Ovary (tissue), 3 donors: Measurements from ENCODE around the gene CMTM3.
"Not testable (repeated sequence)": the region's sequence is repeated elsewhere in the genome, so short reads cannot be mapped to it uniquely, and the experiment has no call there.

ENCODE experiments used
- CTCF ChIP-seq, 3 donors: fragments of 450-650 bp in 2 of 3; fragments of 200-600 bp in 1 of 3; IDR thresholded peaks; one replicate each; pipeline versions ENCODE4 v1.5.1 to v1.8.0; 2016 to 2022; ENCODE audit warnings: antibody characterized with exemption in 3 of 3, mild to moderate bottlenecking in 1 of 3
- EP300 ChIP-seq: sonication (generic); formaldehyde crosslinking; IDR thresholded peaks from one replicate; pipeline ENCODE4 v1.6.1; 2017; ENCODE audit warnings: antibody characterized with exemption
- POLR2A ChIP-seq: fragments of 450-650 bp; IDR thresholded peaks from one replicate; pipeline ENCODE4 v1.6.1; 2017; ENCODE audit warnings: antibody characterized with exemption, mild to moderate bottlenecking, moderate library complexity
- donor health status: DM: no; HTN: no; CAD: no.

DNA sequence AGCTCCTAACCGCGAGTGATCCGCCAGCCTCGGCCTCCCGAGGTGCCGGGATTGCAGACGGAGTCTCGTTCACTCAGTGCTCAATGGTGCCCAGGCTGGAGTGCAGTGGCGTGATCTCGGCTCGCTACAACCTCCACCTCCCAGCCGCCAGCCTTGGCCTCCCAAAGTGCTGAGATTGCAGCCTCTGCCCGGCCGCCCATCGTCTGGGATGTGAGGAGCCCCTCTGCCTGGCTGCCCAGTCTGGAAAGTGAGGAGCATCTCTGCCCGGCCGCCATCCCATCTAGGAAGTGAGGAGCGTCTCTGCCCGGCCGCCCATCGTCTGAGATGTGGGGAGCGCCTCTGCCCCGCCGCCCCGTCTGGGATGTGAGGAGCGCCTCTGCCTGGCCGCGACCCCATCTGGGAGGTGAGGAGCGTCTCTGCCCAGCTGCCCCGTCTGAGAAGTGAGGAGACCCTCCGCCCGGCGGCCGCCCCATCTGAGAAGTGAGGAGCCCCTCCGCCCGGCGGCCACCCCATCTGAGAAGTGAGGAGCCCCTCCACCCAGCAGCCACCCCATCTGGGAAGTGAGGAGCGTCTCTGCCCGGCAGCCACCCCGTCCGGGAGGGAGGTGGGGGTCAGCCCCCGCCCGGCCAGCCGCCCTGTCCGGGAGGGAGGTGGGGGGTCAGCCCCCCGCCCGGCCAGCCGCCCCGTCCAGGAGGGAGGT, 26.2 kb downstream of the CMTM3 start:
- not testable (repeated sequence) for TF ChIP-seq POLR2A; EP300; CTCF (IDR thresholded peaks at IDR 0.05)
